AG10803 (cell line): ENCODE data around the gene ZFYVE19.

Experiments used
- DNase-seq: peaks from one replicate; pipeline ENCODE4 v3.0.0; 2010; ENCODE audit warnings: low read depth
- H3K4me3 ChIP-seq: 2 replicates; pipeline ENCODE4 v1.5.1; 2011; ENCODE audit warnings: mild to moderate bottlenecking, low read length, control low read depth
- TF ChIP-seq, protein P1 (sequence below): conservative IDR thresholded peaks from 2 replicates; pipeline ENCODE4 v1.5.1; 2011; ENCODE audit warnings: mild to moderate bottlenecking, low read length, control low read depth, inconsistent platforms

ZFYVE19 gene

DNA sequence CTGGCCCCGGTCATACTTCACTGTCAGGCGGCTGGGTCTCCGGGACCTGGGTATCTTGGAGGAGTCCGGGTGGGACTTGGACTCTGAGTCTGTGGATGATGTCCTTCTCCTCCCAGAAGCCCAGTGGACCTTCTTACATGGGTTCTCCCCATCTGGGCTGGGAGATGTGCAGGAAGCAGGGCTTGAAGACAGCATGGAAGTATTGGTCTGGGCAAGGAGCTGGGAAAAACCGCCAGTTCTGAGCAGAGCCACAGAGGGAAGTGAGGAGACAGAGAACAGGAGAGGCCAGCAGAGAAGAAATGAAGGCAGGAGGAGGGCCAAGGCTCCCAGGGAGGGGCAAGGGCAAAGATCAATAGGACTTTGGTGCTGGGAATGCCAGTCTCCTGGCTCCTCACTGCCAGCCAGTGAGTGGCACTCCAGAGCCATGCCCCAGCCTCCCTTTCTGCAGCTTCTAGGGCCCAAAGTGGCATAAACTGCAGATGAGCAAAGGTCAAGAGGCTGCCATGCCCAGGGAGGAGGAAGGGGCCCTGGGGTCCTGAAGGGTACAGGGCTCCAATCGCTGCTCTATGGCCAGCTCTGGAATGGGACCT lies 21.7 kb downstream of the ZFYVE19 start, which contains the start of gene PPP1R14D:
Gene PPP1R14D (minus strand): TSS at position 262 of the 590 bp plus-strand sequence. CDS start 67 bp downstream, at position 195.
- TF ChIP-seq, protein P1, sequence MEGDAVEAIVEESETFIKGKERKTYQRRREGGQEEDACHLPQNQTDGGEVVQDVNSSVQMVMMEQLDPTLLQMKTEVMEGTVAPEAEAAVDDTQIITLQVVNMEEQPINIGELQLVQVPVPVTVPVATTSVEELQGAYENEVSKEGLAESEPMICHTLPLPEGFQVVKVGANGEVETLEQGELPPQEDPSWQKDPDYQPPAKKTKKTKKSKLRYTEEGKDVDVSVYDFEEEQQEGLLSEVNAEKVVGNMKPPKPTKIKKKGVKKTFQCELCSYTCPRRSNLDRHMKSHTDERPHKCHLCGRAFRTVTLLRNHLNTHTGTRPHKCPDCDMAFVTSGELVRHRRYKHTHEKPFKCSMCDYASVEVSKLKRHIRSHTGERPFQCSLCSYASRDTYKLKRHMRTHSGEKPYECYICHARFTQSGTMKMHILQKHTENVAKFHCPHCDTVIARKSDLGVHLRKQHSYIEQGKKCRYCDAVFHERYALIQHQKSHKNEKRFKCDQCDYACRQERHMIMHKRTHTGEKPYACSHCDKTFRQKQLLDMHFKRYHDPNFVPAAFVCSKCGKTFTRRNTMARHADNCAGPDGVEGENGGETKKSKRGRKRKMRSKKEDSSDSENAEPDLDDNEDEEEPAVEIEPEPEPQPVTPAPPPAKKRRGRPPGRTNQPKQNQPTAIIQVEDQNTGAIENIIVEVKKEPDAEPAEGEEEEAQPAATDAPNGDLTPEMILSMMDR, result no peak
- no peak for DNase-seq

DNA sequence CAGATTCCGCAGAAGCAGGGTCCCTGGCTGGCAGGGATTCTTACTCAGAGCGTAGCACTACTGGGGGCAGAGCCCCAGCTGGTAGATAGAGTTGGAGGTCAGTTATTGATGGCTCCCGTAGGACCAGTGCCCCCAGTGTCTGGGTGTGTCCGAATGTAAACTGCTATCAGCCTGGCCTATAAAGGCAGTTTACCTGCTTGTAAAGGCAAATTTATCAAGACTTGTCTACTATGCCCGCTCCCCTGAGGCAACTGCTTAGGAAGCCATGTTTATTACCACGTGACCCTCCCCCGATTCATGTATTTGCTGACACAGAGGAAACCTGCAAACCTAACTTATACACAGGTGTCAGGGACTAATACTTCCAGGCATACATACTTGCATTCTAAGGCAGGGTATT lies 22.2 kb downstream of the ZFYVE19 start:
- no peak overlapping the region for H3K4me3 ChIP-seq
- TF ChIP-seq, protein P1, result no peak
- DNase-seq, result no peak

More for the DNA sequence above, 21.7 kb downstream of the ZFYVE19 start, which contains the start of gene PPP1R14D:
- H3K4me3 ChIP-seq, result no peak within 1 kb of the TSS

DNA sequence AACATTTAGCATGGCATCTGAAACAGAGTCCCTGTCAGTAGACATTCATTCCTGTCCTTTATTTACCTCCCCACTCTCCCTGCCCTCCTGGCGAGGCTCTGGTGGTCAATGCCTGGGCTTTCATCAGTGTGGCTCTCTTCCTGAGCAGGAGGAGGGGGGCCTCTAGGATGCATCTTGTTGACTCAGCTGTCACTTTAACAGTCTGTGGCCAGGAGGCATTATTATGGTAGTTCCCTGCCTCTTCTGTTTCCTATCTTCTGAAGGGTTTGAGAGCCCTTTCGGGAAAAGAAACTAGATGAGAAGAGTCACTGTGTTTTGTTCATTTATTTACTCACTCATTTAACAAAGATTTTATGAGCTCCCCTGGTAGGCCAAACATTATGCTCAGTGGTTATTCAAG lies 24.0 kb downstream of the ZFYVE19 start:
- TF ChIP-seq, protein P1, result no peak
- H3K4me3 ChIP-seq, result no peak overlapping the region
- no peak for DNase-seq

DNA sequence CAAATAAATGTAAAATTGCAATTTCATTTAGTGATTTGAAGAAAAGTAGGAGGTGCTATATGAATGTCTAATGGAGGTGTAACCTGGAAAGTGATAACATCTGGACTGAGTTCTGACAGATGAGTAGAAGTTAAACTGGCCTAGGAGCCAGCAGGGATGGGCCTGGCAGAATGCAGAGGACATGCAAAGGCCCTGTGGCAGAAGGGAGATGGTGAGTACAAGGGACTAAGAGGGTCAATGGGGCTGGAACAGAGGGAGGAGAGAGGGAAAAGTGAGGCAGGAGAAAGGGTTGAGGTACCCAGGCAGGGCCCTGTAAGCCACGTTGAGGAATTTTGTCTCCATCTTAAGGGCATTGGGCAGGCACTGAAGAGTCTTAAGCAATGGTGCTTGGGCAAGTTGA lies 25.0 kb downstream of the ZFYVE19 start:
- TF ChIP-seq, protein P1, result no peak
- no peak overlapping the region for H3K4me3 ChIP-seq
- no peak for DNase-seq

DNA sequence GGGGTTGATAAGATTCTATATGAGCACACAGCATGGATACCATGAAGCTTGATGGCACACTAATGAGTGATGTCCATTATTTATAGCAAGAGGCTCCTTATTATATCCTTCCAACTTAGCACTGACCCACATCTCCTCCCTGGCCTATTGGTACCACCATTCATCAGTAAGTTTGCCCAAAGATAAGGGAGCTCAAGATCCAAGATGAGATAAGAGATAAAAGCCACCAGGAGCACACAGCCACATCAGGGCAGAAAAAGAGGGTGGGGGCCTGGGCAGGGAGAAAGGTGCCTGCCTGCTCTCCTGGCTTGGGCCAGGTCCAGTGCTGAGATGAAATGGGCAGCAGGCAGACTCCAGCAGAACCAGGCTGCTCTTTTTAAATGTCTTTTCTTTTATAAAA lies 26.0 kb downstream of the ZFYVE19 start:
- TF ChIP-seq, protein P1, result no peak
- DNase-seq, result no peak
- H3K4me3 ChIP-seq, result no peak overlapping the region

DNA sequence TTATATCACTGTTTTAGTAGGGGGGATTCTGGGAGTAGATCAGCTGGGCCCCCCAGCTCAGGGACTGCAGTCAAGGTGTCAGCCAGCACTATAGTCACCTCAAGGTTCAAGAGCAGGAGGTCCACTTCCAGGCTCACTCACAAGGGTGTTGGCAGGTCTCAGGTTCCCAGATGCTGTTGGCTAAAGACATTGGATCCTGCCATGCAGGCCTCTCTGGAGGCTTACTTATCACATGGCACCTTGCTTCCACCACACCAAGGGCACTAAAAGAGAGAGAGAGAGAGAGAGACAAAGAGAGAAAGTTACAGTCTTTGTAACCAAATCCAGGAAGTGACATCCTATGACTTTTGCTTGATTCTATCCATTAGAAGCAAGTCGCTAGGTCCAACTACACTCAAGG lies 29.1 kb downstream of the ZFYVE19 start:
- no peak overlapping the region for H3K4me3 ChIP-seq
- TF ChIP-seq, protein P1, result no peak
- DNase-seq, result no peak

DNA sequence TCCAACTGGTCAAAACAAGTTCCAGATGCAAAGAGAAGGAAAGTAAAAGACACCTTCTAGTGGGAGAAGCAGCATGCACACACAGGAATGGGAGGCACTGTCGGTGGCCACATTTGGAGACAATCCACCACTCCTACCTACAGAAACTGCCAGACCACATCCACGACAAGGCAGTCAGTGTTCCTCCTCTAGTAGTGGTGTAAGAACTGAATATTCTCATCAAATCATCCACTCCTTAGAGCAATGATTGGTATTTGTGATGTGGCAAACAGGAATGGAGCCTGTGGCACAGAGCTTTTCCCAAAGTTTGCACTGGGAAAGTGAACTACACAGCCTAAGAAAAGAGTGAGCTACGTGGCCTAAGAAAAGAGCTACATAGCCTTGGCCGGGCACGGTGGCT lies 31.9 kb downstream of the ZFYVE19 start:
- TF ChIP-seq, protein P1, result no peak
- DNase-seq, result peak; percentile 72
- H3K4me3 ChIP-seq, result no peak overlapping the region
